Natural killer cell (primary cell): ENCODE results near the gene TENT5A. TPM values are rescaled to one million over a fixed set of nuclear protein-coding genes. Genes with fewer than 3 reads are reported as not detected.
A peak's percentile ranks its signal among the peaks of the same experiment; 100 is the strongest.

ENCODE experiments used
- ATAC-seq, 3 donors: fragments of 150-1000 bp in 2 of 3; fragments of 200-7000 bp in 1 of 3; cut with Tn5 transposase; 1 replicate in 1 of 3; 2 replicates in 2 of 3; pipeline ENCODE4 v1.10.0; 2021; ENCODE audit warnings: mild to moderate bottlenecking in 2 of 3, moderate library complexity in 2 of 3
- DNase-seq, 2 donors: peaks; one replicate each; pipeline versions ENCODE4 v3.0.0 to v3.0.0-alpha.2; 2013 to 2021; ENCODE audit warnings: mixed read lengths in 1 of 2
- H3K27ac ChIP-seq: one replicate; pipeline ENCODE4 v1.5.1; 2013; ENCODE audit warnings: mild to moderate bottlenecking, low read length
- H3K27me3 ChIP-seq: one replicate; pipeline ENCODE4 v1.6.1; 2013; ENCODE audit warnings: low read length; ENCODE audit not compliant: control insufficient read depth, insufficient read depth
- H3K36me3 ChIP-seq: one replicate; pipeline ENCODE4 v1.6.1; 2013; ENCODE audit warnings: low read length; ENCODE audit not compliant: control insufficient read depth, insufficient read depth
- H3K4me1 ChIP-seq: one replicate; pipeline ENCODE4 v1.6.1; 2013; ENCODE audit warnings: low read length; ENCODE audit not compliant: control insufficient read depth, insufficient read depth
- H3K4me3 ChIP-seq: one replicate; pipeline ENCODE4 v1.5.1; 2013; ENCODE audit warnings: low read length
- H3K9me3 ChIP-seq: one replicate; pipeline ENCODE4 v1.6.1; 2013; ENCODE audit warnings: low read length; ENCODE audit not compliant: control insufficient read depth, insufficient read depth
- H3K27ac Mint-ChIP-seq, 2 donors: one replicate each; pipeline ENCODE4 v1.8.0; 2022; ENCODE audit warnings: mild to moderate bottlenecking in 2 of 2, mixed read lengths in 2 of 2, moderate library complexity in 1 of 2
- H3K27me3 Mint-ChIP-seq, 2 donors: one replicate each; pipeline ENCODE4 v1.8.0; 2022; ENCODE audit warnings: low read depth in 2 of 2, mixed read lengths in 2 of 2
- H3K36me3 Mint-ChIP-seq: one replicate; pipeline ENCODE4 v1.8.0; 2022; ENCODE audit warnings: mixed read lengths
- H3K4me1 Mint-ChIP-seq, 2 donors: one replicate each; pipeline ENCODE4 v1.8.0; 2022; ENCODE audit warnings: mixed read lengths in 2 of 2
- H3K4me3 Mint-ChIP-seq: one replicate; pipeline ENCODE4 v1.8.0; 2022; ENCODE audit warnings: mild to moderate bottlenecking, moderate library complexity, mixed read lengths
- H3K9me3 Mint-ChIP-seq, 2 donors: one replicate each; pipeline ENCODE4 v1.8.0; 2022; ENCODE audit warnings: mixed read lengths in 2 of 2
- CTCF ChIP-seq: fragments of 200-600 bp; IDR thresholded peaks from one replicate; pipeline ENCODE4 v1.8.0; 2022; ENCODE audit warnings: antibody characterized with exemption
- WGBS: methylation state at CpG from one replicate; pipeline ENCODE4 v1.1.7; 2013; ENCODE audit warnings: missing lambda C conversion rate; ENCODE audit not compliant: insufficient coverage; 5-methylcytosine and 5-hydroxymethylcytosine counted together
- intact Hi-C: fragments of 100-400 bp; cut with micrococcal nuclease; formaldehyde crosslinking; loops from one replicate; pipeline ENCODE4 v1.14.2; 2022
- total RNA-seq, 4 donors: library from RNA; stranded (reverse); fragments of 120-200 nt in 1 of 4; gene quantifications; one replicate each; pipeline versions ENCODE4 v1.2.3 to v1.2.4, GENCODE V29; 2013 to 2022

The TENT5A gene
- total RNA-seq, 3 donors from 2014 or later (not counting 1 experiment from before 2014, with no cell fraction given): 22.9 to 23.8 (median 22.9) TPM

GRCh38 chr6:81767163-81767891 is 14.8 kb upstream of the TENT5A start:
- intact Hi-C loops: no loop called here
- no peak for TF ChIP-seq CTCF
- H3K27ac Mint-ChIP-seq: no peak overlapping the region
- H3K9me3 Mint-ChIP-seq: no peaks in the 10 kb centered on the region
- no peaks in the 10 kb centered on the region for H3K4me1 Mint-ChIP-seq
- no peak overlapping the region for H3K4me3 Mint-ChIP-seq
- no peaks in the 10 kb centered on the region for H3K36me3 ChIP-seq
- no peaks in the 10 kb centered on the region for H3K4me1 ChIP-seq
- no peaks in the 10 kb centered on the region for H3K9me3 ChIP-seq
- no peaks in the 10 kb centered on the region for H3K27me3 ChIP-seq
- DNase-seq: no peak
- H3K27ac ChIP-seq: no peak overlapping the region
- H3K27me3 Mint-ChIP-seq: peaks cover 0 to 5% of the 10 kb centered on the region in 2 donors
- WGBS: 96% methylated on average over 3 of the region's 4 CpGs
- ATAC-seq: no peak
- no peaks in the 10 kb centered on the region for H3K36me3 Mint-ChIP-seq
- no peak overlapping the region for H3K4me3 ChIP-seq

GRCh38 chr6:81766482-81767069 is 14.1 kb upstream of the TENT5A start:
- WGBS: 17% methylated on average over 2 of the region's 3 CpGs
- no peak for TF ChIP-seq CTCF
- intact Hi-C loops: no loop called here
- Mint-ChIP-seq H3K27me3 (peaks cover 0 to 5% of the 10 kb centered on the region in 2 donors), H3K4me3 (no peak overlapping the region), H3K27ac (no peak overlapping the region), H3K36me3 (no peaks in the 10 kb centered on the region), H3K4me1 (no peaks in the 10 kb centered on the region), H3K9me3 (no peaks in the 10 kb centered on the region)
- DNase-seq (no peak), ATAC-seq (peak in 1 of 3 donors; percentile 57)
- no peak overlapping the region for H3K27ac ChIP-seq
- no peaks in the 10 kb centered on the region for H3K27me3 ChIP-seq
- H3K36me3 ChIP-seq: no peaks in the 10 kb centered on the region
- H3K4me1 ChIP-seq: no peaks in the 10 kb centered on the region
- no peaks in the 10 kb centered on the region for H3K9me3 ChIP-seq
- H3K4me3 ChIP-seq: no peak overlapping the region

- Mint-ChIP-seq H3K4me1 (no peaks in the 10 kb centered on the region), H3K9me3 (no peaks in the 10 kb centered on the region), H3K4me3 (no peak overlapping the region), H3K27ac (no peak overlapping the region), H3K27me3 (peaks cover 1 to 5% of the 10 kb centered on the region in 2 donors), H3K36me3 (no peaks in the 10 kb centered on the region)
- H3K4me3 ChIP-seq: no peak overlapping the region
- DNase-seq (no peak), ATAC-seq (no peak)
- H3K9me3 ChIP-seq: no peaks in the 10 kb centered on the region
- no peaks in the 10 kb centered on the region for H3K36me3 ChIP-seq
- H3K27me3 ChIP-seq: no peaks in the 10 kb centered on the region
- WGBS: 90% methylated on average over 2 of the region's 2 CpGs
- no peaks in the 10 kb centered on the region for H3K4me1 ChIP-seq
- intact Hi-C loops: no loop called here
- H3K27ac ChIP-seq: no peak overlapping the region
- no peak for TF ChIP-seq CTCF
Observed at GRCh38 chr6:81764531-81764930, 12.1 kb upstream of the TENT5A start.
